Skeletal muscle satellite cell (primary cell): ENCODE results near the gene APLNR.

Source experiments
- H3K27me3 ChIP-seq: 2 replicates; pipeline ENCODE4 v1.7.0; 2013; ENCODE audit warnings: low read length; ENCODE audit not compliant: control insufficient read depth, insufficient read depth
- H3K36me3 ChIP-seq: 2 replicates; pipeline ENCODE4 v1.7.0; 2013; ENCODE audit warnings: mild to moderate bottlenecking, control low read depth, low read length; ENCODE audit not compliant: insufficient read depth
- H3K4me1 ChIP-seq: 2 replicates; pipeline ENCODE4 v1.7.0; 2013; ENCODE audit warnings: low read length; ENCODE audit not compliant: control insufficient read depth, insufficient read depth
- H3K4me2 ChIP-seq: 2 replicates; pipeline ENCODE4 v1.7.0; 2013; ENCODE audit warnings: mild to moderate bottlenecking, low read length
- H3K4me3 ChIP-seq: 2 replicates; pipeline ENCODE4 v1.7.0; 2013; ENCODE audit warnings: low read length
- H3K9ac ChIP-seq: 2 replicates; pipeline ENCODE4 v1.7.0; 2013; ENCODE audit warnings: mild to moderate bottlenecking, low read depth, low read length, moderate library complexity
- H3K9me3 ChIP-seq: replicated peaks from 2 replicates; pipeline ENCODE4 v1.7.0; 2013; ENCODE audit warnings: mild to moderate bottlenecking, control low read depth, low read length

The APLNR gene

DNA sequence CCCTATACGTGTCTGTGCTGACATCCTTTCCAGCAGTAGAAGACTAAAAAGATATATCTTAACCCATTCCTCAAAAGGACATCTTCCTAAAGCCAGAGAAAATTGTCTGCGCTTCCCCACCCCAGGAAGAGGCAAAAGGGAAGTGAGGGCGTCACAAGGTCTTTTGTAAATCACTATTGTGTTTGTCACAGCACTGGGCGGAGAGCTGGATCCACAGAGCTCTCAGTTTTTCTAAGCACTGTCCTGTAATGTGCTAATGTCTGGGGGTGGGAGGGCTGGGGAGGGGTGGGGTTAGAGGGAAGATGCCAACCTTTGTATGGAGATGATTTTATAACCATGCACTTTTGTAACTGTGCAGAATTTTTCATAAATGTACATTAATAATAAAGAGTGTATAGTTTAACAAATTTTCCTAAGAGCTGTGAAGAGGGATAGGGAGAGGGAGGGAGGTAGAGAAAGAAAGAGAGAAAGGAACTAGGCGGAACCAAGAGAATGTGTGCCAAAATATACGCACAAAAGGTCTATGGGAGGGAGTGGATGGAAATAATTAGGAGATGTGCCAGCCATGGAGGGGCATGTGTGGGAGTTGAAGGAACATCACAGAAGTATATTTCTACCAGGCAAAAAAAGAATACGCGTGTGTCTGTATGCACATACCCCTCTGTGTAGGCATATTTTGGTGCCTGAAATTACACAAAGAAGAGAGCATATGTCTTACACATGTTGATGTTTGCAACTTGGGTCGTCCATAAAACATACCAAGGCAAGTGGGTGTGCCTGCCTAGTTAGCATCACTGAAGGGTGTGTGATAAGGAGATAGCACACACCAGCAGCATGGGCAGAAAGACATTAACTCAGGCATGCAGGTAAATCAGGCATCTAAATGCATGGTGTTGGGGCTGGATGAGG is 45.5 kb downstream of the APLNR start:
- Histone ChIP-seq H3K4me3 (no peak overlapping the region), H3K27me3 (peaks cover 21% of the 10 kb centered on the region), H3K36me3 (no peaks in the 10 kb centered on the region), H3K4me1 (no peaks in the 10 kb centered on the region), H3K4me2 (no peak overlapping the region), H3K9ac (no peak overlapping the region), H3K9me3 (no peaks in the 10 kb centered on the region)

DNA sequence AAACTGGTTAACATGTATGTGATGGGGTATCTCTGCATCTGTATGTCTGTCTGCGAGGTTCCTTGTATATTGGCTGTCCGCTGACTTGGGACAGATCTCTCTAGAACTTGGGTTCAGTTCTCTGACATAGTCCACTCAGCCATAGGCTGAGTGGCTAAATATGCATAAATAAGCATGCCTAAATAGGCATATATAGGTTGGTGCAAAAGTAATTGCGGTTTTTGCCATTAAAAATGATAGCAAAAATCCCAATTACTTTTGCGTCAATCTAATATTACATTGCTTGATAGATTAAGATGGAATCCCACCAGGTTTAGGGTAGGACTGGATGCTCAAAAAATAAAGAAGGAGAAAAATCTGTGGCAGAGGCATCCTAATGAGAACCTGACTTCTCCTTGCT is 46.5 kb downstream of the APLNR start:
- H3K9me3 ChIP-seq, result no peaks in the 10 kb centered on the region

More for the DNA sequence above, 46.5 kb downstream of the APLNR start:
- H3K4me3 ChIP-seq, result no peak overlapping the region
- no peak overlapping the region for H3K9ac ChIP-seq
- peaks cover 21% of the 10 kb centered on the region for H3K27me3 ChIP-seq
- H3K4me2 ChIP-seq, result no peak overlapping the region
- H3K36me3 ChIP-seq, result no peaks in the 10 kb centered on the region
- no peaks in the 10 kb centered on the region for H3K4me1 ChIP-seq
